Measurements from ENCODE around the gene NINL. TPM values are rescaled to one million over a fixed set of nuclear protein-coding genes. Genes with fewer than 3 reads are reported as not detected.

The NINL gene
- total RNA-seq, 1 donor from 2014 or later, result 5.0 TPM

GRCh38 chr20:25454153-25454900 is 131.0 kb downstream of the NINL start:
- DNase-seq (ENCODE audit: low read depth), result no peak
- Histone ChIP-seq H3K27me3 (ENCODE audit: control insufficient read depth, insufficient read depth, low read length) (no peaks in the 10 kb centered on the region), H3K4me3 (ENCODE audit: low read depth, low read length) (no peak overlapping the region), H3K36me3 (ENCODE audit: control insufficient read depth, insufficient read depth, low read length) (no peaks in the 10 kb centered on the region)
- FAIRE-seq, result peak; percentile 23
- TF ChIP-seq CTCF (IDR thresholded peaks at IDR 0.05; ENCODE audit: insufficient read depth, low read length, severe bottlenecking), result no peak

GRCh38 chr20:25453035-25453810 is 132.1 kb downstream of the NINL start:
- H3K36me3 ChIP-seq (ENCODE audit: control insufficient read depth, insufficient read depth, low read length), result no peaks in the 10 kb centered on the region
- no peak overlapping the region for H3K4me3 ChIP-seq (ENCODE audit: low read depth, low read length)
- FAIRE-seq (no peak), DNase-seq (ENCODE audit: low read depth) (peak; percentile 53)
- TF ChIP-seq CTCF (IDR thresholded peaks at IDR 0.05; ENCODE audit: insufficient read depth, low read length, severe bottlenecking), result no peak
- no peaks in the 10 kb centered on the region for H3K27me3 ChIP-seq (ENCODE audit: control insufficient read depth, insufficient read depth, low read length)

GRCh38 chr20:25452333-25452732 is 133.0 kb downstream of the NINL start:
- Histone ChIP-seq H3K36me3 (ENCODE audit: control insufficient read depth, insufficient read depth, low read length) (no peaks in the 10 kb centered on the region), H3K4me3 (ENCODE audit: low read depth, low read length) (no peak overlapping the region), H3K27me3 (ENCODE audit: control insufficient read depth, insufficient read depth, low read length) (no peaks in the 10 kb centered on the region)
- FAIRE-seq (no peak), DNase-seq (ENCODE audit: low read depth) (no peak)
- no peak for TF ChIP-seq CTCF (IDR thresholded peaks at IDR 0.05; ENCODE audit: insufficient read depth, low read length, severe bottlenecking)

GRCh38 chr20:25447671-25448070 is 137.7 kb downstream of the NINL start:
- H3K27me3 ChIP-seq (ENCODE audit: control insufficient read depth, insufficient read depth, low read length), result no peaks in the 10 kb centered on the region
- H3K4me3 ChIP-seq (ENCODE audit: low read depth, low read length), result no peak overlapping the region
- FAIRE-seq (no peak), DNase-seq (ENCODE audit: low read depth) (no peak)
- TF ChIP-seq CTCF (IDR thresholded peaks at IDR 0.05; ENCODE audit: insufficient read depth, low read length, severe bottlenecking), result no peak
- H3K36me3 ChIP-seq (ENCODE audit: control insufficient read depth, insufficient read depth, low read length), result no peaks in the 10 kb centered on the region

- FAIRE-seq (no peak), DNase-seq (ENCODE audit: low read depth) (no peak)
- Histone ChIP-seq H3K36me3 (ENCODE audit: control insufficient read depth, insufficient read depth, low read length) (no peaks in the 10 kb centered on the region), H3K27me3 (ENCODE audit: control insufficient read depth, insufficient read depth, low read length) (no peaks in the 10 kb centered on the region), H3K4me3 (ENCODE audit: low read depth, low read length) (no peak overlapping the region)
- no peak for TF ChIP-seq CTCF (IDR thresholded peaks at IDR 0.05; ENCODE audit: insufficient read depth, low read length, severe bottlenecking)
Measured at GRCh38 chr20:25444556-25444955, 140.8 kb downstream of the NINL start.

Measured in bronchial epithelial cell (primary cell).